CD4-positive, alpha-beta T cell treated with Interferon alpha-2 for 1 hour (primary cell): Measurements from ENCODE around the gene TBX1.

Experiments
- DNase-seq, 2 donors: peaks; one replicate each; pipeline ENCODE4 v3.0.0-alpha.2; 2020 to 2022

Gene TBX1

DNA sequence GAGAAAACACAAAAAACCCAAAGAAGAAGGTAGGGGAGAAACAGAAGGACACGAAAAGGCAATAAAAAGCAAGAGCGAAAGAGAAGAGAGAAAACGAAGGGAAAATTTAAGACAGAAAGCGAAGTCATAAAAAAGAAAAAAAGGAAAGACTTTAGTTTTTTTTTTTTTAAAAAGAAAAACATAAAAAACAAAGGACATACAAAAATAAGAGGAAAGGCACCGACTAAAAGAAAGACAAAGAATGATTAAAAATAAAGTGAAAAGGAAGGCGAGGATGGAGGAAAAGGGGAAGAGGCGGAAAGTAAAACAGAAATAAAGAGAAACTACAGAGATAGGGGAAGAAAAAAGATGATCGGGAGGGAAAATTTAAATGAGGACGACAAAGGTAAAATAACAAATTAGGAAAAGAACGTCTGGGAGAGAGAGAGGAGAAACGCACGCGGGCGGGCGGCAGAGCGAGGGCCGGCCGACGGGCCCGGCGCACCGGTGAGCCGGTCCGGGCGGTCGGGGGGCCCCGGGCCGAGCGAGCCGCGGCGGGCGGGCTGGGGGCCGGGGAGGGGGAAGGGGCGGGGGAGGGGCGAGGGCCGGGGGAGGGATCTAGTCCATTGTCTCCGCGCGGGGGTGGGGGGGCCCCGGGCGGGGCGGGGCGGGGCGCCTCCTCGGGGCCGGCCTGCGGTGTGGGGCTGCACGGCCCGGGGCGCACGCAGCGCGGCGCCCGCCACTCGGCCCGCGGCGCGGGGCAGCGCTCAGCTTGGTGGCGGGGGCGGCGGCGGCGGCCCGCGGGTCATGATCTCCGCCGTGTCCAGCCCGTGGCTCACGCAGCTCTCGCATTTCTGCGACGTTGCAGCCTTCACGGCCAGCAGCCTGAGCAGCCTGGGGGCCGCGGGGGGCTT lies at the start of gene TBX1:
Gene TBX1 (plus strand): TSS at position 721 of the 893 bp plus-strand sequence. CDS start 66 bp downstream, at position 787.
- DNase-seq = no peak

DNA sequence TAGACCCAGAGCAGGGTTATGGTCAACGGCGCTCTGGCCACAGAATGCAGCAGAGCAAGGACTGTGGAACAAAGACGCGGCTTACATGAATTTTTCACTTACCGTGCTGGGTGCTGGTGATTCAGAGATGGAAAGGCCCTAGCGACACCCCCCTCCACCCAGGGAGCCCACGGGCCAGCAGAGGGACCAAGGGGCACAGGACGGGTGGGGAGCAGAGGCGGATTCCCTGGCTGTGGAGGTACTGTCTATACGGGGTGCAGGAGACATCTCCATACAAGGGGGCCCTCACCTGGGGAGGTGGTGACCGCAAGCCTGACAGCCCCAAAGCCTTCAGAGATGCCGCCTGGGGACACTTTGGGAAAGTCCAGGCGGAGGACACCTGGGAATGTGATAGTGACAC lies 47.3 kb upstream of the TBX1 start:
- DNase-seq = no peak

DNA sequence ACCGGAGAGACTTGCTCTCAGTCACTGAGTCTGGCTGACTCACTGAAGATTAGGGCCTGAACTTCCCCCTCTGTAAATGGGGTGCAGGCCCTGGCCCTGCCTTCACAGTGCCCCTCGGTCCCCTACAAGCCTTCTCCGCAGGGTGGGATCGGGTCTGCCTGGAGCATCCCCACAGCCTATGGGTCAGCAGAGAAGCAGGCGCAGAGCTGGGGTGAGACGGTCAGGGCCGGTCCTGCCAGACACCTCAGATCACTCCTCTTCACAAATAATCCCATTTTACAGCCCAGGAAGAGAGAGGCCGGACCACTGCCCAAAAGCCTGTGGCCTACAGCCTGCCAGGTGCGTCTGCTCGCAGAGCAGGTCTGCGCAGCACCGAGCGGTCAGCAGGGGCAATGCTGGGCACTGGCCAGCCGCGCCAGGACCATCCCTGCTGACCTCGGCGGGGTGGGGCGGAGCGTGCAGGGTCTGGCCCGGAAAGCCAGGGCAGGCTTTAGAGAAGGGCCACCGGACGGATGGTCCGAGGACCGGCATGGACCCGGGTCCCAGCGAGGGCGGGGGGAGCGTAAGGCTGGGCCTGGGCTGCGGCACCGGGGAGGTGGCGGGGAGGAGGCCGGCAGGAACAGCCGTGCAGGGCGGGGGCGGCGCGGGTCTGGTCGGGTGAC lies 46.8 kb upstream of the TBX1 start:
- DNase-seq = no peak

DNA sequence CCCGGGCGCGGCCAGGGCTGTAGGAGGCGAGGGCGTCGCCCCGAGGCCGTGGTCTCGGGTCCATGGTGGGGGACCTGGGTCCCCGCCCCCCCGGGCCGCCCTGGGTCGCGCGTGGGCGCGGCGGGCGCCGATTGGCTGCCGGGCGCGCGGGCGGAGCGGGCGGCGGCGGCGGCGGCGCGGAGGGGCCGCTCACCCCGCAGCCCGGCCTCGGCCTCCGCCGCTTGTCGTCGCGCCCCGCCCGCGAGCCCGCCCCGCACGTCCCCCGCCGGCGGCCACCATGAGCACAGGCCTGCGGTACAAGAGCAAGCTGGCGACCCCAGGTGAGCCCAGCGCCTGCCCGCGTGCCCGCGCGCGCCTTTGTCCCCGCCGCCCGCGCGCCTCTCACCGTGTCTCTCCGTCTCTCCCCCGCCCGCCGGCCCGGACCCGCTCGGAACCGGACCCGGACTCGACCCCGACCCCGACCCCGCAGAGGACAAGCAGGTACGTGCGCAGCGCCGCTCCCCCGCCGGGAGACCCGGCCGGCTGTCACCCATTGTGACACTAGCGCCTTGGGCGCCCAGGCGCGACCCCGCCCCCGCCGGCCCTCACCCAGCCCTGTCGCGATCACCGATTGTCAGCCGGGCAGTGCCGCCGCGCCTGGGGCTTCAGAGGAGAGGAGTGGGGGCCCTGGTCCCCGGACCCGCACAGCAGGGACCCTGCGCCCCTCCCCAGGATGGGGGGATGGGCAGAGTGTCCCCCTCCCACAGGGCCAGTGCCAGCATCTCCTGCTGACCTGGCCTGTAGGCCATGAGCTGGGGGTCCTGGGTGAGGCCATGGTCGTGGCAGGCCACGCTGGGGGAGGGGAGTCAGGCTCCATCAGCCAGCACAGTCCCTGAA lies 46.0 kb upstream of the TBX1 start, which contains the start of gene SEPTIN5:
Gene SEPTIN5 (plus strand): TSS at position 192 of the 876 bp plus-strand sequence. CDS start 86 bp downstream, at position 278.
- no peak for DNase-seq

DNA sequence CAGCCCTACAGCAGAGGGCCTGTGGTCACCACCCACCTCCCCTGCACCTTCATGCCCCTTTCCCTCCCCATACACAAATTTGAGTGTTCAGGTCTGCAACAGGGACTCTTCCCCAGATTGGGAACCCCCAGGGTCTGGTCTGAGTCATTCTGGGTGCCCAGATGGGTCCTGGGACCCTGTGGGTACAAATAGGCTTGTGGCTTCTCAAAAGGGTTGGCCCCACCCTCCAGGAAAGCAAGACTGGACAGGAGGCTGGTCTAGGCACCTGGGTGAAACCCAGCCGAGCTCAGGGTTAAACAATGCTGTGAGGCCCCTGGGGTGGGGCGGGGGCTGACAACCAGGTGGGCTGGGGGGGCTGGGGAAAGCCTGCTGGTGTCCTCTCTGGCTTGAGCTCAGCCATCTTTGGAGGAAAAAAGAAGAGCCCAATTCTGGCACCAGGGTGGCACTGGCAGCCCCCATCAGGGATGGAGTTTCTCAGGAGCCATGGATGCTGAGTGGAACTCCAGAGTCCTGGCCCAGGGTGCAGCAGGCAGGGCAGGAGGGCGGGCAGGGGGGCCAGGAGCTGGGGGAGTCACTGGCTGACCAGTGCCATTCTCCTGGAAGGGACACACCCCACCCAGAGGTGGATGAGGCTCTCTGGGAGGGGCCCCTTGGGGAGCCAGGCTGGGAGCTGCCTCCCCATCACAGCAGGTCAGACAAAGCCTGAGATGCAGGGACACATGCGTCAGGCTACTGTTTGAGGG lies 45.2 kb upstream of the TBX1 start:
- no peak for DNase-seq

DNA sequence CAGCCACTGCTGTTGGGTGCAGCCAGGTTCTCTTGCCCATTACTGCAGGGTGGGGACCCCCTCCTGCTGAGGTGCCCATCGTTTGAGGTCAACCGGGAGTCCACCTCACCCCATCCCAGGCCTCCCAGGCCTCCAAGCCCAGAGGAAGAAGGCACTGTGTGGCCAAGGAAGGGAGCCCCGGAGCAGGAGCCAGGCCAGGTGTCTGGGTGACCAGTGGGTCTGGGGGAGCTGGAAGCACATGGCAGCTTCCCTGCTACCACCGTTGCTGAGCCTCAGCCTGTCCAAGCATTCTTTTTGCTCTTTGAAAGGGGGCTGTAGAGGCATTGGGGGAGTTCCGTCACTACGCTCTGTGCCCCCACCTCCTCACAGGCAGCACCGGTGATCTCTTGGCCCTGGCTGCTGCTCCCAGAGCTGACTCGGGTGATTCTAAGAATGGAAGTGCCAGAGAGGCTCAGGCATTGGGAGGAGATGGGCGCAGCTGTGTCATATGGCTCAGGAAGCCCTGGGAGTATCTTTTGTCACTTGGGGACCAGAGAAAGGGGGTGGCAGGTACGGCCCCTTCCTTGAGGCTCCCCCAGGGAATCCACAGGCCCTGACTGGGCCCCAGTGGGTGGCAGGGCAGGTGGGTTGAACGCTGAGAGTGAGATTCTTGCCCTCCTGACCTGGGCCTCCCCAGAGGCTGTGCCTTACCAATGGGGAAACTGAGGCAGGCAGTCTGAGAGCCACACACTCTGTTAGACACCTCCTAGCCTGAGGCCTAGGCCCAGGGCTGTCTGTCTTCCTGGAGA lies 44.3 kb upstream of the TBX1 start:
- DNase-seq = no peak

DNA sequence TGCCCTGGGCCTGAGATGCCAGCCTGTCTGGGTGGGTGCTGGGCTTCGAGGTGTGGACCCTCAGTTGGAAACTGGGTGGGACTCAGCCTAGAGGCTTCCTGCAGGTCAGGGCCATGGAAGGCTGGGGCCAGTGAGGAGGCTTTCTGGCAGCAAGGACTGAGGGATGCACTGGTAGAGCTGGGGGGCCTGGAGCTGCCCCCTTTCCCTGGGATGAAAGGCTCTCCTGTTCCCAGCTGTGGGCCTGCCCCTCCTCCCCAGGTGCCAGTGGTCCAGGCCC lies 43.8 kb upstream of the TBX1 start:
- DNase-seq = no peak

DNA sequence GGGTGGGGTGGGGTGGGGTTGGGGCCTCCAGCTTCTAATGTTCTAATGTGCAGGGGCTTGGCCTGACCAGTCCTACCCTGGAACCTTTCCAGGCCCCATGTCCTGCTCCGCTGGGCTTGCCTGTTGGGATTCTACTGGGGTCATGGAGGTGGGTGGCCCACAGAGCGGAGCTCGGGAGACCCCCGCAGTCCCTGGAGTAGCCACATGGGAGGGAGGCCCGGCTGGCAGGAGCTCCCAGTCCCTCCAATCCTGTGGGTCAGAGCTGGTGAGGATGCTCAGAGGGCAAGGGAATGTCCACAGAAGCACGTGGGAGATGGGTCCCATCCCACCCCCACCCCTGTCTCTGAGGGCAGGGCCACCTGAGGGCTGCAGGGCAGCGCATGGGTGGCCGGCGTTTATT lies 43.4 kb upstream of the TBX1 start:
- no peak for DNase-seq

DNA sequence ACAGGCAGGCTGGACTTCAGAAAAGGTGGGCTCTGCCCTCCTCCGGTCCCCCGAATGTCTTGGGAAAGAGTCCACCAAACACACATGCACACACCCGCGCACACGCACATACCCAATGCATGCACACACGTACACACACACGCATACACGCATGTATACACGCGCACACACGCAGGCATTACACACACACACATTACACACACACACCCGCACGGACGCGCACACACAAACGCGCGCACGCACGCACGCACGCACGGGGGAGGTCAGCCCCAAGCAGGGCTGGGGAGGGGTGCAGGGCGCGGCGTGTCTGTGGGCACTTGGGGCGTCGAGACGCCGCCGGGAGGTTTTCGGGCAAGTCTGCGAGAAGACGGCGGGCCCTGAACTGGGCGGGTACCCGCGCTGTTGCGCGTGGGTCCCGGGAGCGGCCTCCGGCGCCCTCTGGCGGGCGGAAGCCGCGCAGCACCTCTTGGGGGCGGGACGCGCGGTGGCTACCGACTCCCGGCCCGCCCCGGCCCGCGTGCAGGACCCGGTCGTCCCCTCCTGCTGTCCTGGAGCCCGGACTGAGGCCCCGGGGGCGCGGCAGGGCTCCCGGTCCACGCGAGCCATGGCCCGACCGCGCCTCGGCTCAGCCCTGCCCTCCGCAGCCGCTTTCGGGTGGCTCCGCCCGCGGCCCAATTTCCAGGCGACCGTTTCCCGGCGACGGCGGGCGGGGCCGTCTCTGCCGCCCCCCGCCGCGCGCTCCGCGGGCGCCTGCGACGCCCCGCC lies 42.7 kb upstream of the TBX1 start:
- peak; percentile 77 to 85 for DNase-seq

DNA sequence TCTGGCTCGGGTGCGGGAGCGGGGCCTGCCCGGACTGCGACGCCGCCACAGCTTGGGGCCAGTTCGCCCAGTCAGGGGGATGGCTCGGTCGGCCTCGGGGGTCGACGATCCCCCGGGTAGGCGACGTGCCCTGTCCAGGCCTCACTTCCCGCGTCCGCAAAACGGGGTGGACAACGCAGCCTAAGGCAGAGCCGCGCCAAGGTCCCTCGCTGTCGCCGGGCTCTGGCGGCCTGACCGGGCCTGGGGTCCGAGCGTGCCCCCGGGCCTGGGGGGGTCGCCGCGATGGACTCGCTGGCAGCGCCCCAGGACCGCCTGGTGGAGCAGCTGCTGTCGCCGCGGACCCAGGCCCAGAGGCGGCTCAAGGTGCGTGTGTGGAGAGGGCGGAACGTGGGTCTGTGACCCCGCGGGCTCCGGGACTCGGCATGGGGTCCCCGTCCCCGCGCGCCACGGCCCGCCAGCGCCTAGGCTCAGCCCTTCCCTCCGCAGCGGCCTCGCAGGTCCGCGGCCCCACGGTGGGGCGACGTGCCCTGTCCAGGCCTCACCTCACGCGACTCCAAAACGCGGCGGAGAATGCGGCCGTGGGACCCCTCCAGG lies 42.0 kb upstream of the TBX1 start:
- no peak for DNase-seq

DNA sequence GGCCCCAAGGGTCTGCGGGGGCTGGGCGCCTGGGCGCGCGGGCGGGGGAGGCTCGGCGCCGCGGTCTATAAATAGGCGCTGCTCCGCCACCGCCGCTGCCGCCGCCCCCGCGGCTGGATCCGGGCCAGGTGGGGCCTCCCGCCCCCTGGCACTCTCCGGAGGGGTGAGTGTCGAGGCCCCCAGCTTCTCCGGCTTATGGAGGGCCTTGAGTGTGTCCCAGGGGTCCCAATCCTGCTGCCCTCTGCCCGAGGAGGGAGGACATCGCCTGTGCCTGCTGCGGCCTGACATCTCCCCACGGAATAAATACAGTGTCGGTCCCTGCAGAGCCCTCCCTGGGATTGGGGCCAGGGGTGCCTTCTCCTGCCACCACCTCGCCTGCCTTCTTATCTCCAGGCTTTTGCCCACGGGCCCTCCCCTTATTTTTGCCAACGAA lies 41.5 kb upstream of the TBX1 start:
- no peak for DNase-seq

DNA sequence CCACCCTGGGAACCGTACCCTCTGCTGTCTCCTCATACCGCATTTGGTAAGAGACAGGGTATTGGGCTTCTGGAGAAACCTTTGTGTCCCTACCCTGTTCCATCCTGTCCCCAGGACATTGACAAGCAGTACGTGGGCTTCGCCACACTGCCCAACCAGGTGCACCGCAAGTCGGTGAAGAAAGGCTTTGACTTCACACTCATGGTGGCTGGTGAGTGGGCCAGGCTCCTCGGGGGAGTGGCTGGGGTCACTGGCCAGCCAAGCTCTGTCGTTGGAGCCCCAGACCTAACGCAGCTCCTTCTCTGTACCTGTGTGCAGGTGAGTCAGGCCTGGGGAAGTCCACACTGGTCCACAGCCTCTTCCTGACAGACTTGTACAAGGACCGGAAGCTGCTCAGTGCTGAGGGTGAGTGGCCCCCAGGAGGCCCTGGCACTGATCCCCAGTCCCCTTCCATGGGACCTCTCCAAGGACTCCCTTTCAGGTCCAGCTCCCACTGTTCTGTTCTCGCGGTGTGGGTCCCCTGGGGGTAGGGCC lies 41.0 kb upstream of the TBX1 start:
- no peak for DNase-seq

DNA sequence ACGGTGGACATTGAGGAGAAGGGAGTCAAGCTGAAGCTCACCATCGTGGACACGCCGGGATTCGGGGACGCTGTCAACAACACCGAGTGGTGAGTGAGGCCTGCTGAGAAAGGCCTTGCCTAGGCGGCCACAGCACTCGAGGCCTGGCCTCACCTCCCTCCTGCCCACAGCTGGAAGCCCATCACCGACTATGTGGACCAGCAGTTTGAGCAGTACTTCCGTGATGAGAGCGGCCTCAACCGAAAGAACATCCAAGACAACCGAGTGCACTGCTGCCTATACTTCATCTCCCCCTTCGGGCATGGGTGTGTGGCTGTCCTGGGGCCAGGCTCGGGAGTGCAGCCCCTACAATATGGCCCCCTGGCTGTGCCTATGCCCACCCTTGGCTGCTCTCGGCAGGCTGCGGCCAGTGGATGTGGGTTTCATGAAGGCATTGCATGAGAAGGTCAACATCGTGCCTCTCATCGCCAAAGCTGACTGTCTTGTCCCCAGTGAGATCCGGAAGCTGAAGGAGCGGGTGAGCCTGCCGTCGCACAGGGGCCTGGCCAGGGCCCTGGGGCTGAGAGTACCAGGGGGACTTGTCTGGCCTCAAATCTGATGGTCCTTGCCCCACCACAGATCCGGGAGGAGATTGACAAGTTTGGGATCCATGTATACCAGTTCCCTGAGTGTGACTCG lies 40.3 kb upstream of the TBX1 start:
- no peak for DNase-seq

DNA sequence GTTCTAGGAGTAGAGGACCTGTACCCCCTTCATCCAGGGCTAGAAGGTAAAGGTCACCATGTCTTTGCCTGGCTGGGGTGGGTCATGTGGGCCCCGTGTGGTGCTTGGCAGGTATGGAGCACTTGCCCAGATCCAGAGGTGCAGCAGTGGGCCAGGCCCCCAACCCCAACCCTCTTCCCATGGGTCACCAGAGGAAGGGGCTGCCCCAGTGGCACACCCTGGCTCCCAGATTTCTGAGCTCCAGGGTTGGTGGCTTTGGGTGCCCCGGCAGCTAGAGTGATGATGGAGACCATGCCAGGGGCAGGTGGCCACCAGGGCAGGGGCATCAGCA lies 39.6 kb upstream of the TBX1 start:
- no peak for DNase-seq

DNA sequence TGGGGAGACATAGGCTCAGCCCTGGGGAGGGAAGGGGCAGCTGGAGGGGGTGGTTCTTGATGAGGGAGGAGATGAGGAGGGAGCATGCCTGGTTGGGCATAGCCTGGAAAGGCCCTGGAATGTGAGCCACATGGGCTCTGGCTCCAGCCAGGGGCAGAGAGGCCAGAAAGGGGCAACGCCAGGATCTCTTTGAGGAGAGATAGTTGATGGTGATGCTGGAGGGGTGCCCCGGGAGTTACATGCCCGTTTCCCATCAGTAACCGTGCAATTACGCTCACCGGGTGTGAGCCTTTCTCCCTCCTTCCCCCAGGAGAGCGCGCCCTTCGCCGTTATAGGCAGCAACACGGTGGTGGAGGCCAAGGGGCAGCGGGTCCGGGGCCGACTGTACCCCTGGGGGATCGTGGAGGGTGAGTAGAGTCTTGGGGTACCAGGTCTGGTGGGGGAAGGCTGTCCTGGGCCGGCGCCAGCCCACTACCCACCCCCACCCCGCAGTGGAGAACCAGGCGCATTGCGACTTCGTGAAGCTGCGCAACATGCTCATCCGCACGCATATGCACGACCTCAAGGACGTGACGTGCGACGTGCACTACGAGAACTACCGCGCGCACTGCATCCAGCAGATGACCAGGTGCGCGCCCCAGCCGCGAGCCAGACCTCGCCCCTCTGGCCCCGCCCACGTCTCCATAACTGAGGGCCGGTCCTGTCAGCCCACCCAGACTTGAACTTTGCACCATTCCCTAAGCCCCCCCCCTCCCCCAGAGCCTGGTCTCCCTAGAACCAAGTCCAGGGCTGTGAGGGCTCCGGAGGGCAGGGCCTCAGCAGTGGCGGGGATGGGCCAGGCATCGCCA lies 39.0 kb upstream of the TBX1 start:
- no peak for DNase-seq

DNA sequence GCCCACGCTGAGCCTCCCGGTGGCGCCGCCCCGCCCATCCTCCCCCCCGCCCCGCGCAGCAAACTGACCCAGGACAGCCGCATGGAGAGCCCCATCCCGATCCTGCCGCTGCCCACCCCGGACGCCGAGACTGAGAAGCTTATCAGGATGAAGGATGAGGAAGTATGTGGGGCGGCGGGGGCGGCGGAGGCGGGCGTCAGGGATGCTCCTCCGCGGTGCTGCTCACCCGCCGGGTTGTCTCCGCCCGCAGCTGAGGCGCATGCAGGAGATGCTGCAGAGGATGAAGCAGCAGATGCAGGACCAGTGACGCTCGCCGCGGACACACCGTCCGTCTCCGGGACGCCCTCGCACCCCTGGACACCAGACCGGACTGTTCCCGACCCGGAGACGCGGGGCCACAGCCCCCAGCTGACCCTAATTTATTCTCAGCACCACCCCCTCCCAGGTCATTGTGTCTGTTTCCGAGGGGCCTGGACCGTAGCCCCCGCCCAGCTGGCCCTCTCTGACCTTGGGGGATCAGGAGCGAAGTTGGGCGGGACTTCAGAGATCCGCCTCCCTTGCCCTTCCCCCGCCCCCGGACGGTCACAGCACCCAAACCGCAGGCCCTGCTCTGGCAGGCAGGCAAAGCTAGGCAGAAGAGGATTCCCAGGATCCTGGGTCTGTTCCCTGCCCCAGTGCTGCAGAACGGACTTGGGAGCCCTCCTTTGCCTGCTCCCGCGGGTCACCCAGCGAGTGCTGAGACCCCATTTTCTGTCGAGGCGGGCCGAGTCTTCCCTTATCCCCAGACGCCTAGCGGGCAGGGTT lies 38.2 kb upstream of the TBX1 start:
- DNase-seq = no peak

DNA sequence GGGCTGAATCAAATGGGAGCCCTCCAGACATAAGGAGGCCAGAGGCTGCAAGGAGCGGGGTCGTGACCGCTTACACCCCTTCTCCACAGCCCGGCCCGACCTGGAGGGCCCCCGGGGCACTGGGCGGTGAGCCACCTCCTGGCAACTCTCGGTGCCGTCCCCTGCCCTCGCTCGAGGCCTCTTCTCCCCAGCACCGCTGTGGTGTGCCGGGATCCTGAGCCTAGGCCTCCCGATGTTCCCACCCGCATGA lies 37.7 kb upstream of the TBX1 start:
- DNase-seq = no peak

DNA sequence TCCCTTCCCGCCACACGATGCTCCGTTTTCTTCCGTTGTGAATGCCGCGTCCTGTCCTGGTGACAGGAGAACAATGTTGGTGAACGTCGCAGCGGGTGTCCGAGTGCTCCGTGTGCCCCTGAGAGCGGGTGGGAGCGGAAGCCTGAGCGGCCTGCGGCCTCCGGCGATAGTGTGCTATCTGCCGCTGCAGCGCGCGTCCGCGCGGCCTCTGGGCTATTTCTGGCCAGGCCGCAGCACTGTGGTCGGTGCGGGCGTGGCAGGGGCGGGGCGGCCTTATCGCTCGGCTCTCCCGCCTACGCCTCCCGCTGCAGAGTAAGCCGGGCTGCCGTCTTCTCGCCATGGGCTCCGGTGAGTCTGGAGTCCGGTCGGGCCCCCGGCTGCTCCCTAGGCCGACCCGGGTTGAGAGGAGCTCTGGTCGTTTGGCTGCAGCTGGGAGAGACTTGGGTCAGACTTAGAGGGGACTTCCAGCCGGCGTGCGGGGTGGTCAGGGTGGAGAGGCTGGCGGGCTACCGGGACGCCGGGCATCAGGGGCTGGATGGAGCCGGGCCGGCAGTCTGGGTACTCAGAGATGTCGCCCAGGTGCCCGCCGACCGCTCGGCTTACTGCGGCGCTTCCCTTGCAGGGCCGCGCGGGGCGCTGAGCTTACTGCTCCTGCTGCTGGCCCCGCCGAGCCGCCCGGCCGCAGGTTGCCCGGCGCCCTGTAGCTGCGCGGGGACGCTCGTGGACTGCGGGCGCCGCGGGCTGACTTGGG lies 37.2 kb upstream of the TBX1 start, which contains the start of gene GP1BB:
Gene GP1BB (plus strand): TSS at position 308 of the 751 bp plus-strand sequence. CDS start 31 bp downstream, at position 339.
- peak in 1 of 2 donors; percentile 13 for DNase-seq
